GM18861 (cell line): ENCODE results near the gene DOC2A.

Experiments
- ATAC-seq: cut with Tn5 transposase; IDR thresholded peaks from one replicate; pipeline ENCODE4 v1.9.1; 2021; ENCODE audit not compliant: unreplicated experiment

DOC2A gene

GRCh38 chr16:30005341-30006094 is 5.3 kb downstream of the DOC2A start:
- ATAC-seq: no peak

GRCh38 chr16:30004811-30005242 is 6.0 kb downstream of the DOC2A start:
- ATAC-seq: no peak

- no peak for ATAC-seq
Observed at GRCh38 chr16:30004424-30004776, 6.4 kb downstream of the DOC2A start.

GRCh38 chr16:30003670-30004423 is 7.0 kb downstream of the DOC2A start:
- ATAC-seq: no peak

GRCh38 chr16:30002614-30003346 is 8.0 kb downstream of the DOC2A start:
- no peak for ATAC-seq

GRCh38 chr16:30000735-30001631 is 9.8 kb downstream of the DOC2A start:
- no peak for ATAC-seq

GRCh38 chr16:29999605-30000004 is 11.2 kb downstream of the DOC2A start:
- no peak for ATAC-seq

GRCh38 chr16:29996766-29997250 is 14.0 kb downstream of the DOC2A start:
- no peak for ATAC-seq

- peak; percentile 88 for ATAC-seq
Observed at GRCh38 chr16:29995911-29996765, 14.7 kb downstream of the DOC2A start, which contains the start of gene INO80E. INO80E (plus strand) TSS chr16:29996241; CDS start chr16:29996311, 70 bp downstream.

GRCh38 chr16:29995324-29995910 is 15.4 kb downstream of the DOC2A start, which contains the start of gene HIRIP3:
HIRIP3 (minus strand) TSS chr16:29995617; CDS start chr16:29995605, 12 bp downstream.
- peak; percentile 40 for ATAC-seq

GRCh38 chr16:29994600-29995323 is 16.1 kb downstream of the DOC2A start:
- ATAC-seq: no peak

- ATAC-seq: no peak
Observed at GRCh38 chr16:29993903-29994599, 16.8 kb downstream of the DOC2A start.

GRCh38 chr16:29993191-29993902 is 17.5 kb downstream of the DOC2A start:
- ATAC-seq: no peak

- ATAC-seq: no peak
Observed at GRCh38 chr16:29992344-29992967, 18.4 kb downstream of the DOC2A start.

- no peak for ATAC-seq
Observed at GRCh38 chr16:29991571-29991904, 19.3 kb downstream of the DOC2A start.

- no peak for ATAC-seq
Observed at GRCh38 chr16:29990883-29991570, 19.8 kb downstream of the DOC2A start.
